ENCODE results near the gene IFRD2. TPM values are rescaled to one million over a fixed set of nuclear protein-coding genes. Genes with fewer than 3 reads are reported as not detected.
A peak's percentile ranks its signal among the peaks of the same experiment; 100 is the strongest.

Gene IFRD2
- total and polyA plus RNA-seq, 2 of the 13 experiments (the other 11 are each of a cell fraction or from before 2014, with no cell fraction given), result 32.8 to 96.1 TPM

- ATAC-seq (no peak), DNase-seq (ENCODE audit: low spot score) (no peak), FAIRE-seq (no peak)
- Histone ChIP-seq H3K79me2 (ENCODE audit: insufficient read depth, low read length) (peaks cover 33% of the 10 kb centered on the region), H3K27ac (ENCODE audit: extremely low read length, insufficient read depth, low read length) (peak overlapping the region; percentile 18), H3K36me3 (replicated peaks in 1 of 2; ENCODE audit: control insufficient read depth in 1 of 2, insufficient read depth in 2 of 2, low read length in 2 of 2) (peaks cover 14 to 30% of the 10 kb centered on the region in 2 experiments), H2AFZ (ENCODE audit: low read length) (no peak overlapping the region), H3K27me3 (ENCODE audit: control insufficient read depth in 1 of 2, insufficient read depth in 2 of 2, low read length in 2 of 2) (no peaks in the 10 kb centered on the region; a peak in 1 of 5 replicates), H3K9ac (ENCODE audit: insufficient read depth, low read depth, low read length) (0 out of 2 replicates have a peak overlapping the region, but pooled peaks have one; percentile 6), H3K4me3 (replicated peaks in 1 of 3; ENCODE audit: insufficient read depth in 1 of 3, low read depth in 2 of 3, low read length in 3 of 3) (no peak overlapping the region), H4K20me1 (ENCODE audit: insufficient read depth, low read length) (no peaks in the 10 kb centered on the region; the same call in 1 of the 2 replicates), H3K4me2 (ENCODE audit: low read depth, low read length) (no peak overlapping the region), H3K9me3 (ENCODE audit: low read length) (no peaks in the 10 kb centered on the region), H3K4me1 (ENCODE audit: insufficient read depth, low read length) (peaks cover 54% of the 10 kb centered on the region)
- BruUV-seq (replicated peaks), result no TSS peak
- ChIA-PET CTCF (ENCODE audit: low intra/inter-chr PET ratio, low total read pairs) (interaction anchor here (1.9 to 6.4 kb wide), 3 partner anchors 14 to 51 kb away, joined by 10 to 81 read pairs (median 63); no protein-coding TSS in a partner anchor), POLR2A (interaction anchor here (5.5 kb wide), 1 partner anchor 12 kb away, joined by 155 read pairs; no protein-coding TSS in a partner anchor)
- 94% methylated on average over 12 of the region's 31 CpGs for WGBS (ENCODE audit: low lambda C conversion rate)
- intact Hi-C loops (cut with micrococcal nuclease; ENCODE audit: unreplicated experiment), result loop anchor here (1.0 to 5.0 kb wide), 4 partner anchors 13 to 81 kb away; partner anchors contain the start of gene GNAT1
- in situ Hi-C loops (cut with HindIII; ENCODE audit: extremely low pct_ligation_motif_present, low pct_unique_long_range_greater_than_20kb), result loop anchor here (5.0 to 10.0 kb wide), 2 partner anchors 46 to 79 kb away; partner anchors contain the start of gene GNAT1
- TF ChIP-seq SP1 (IDR thresholded peaks at IDR 0.05) (no peak), SP1 (CRISPR knock-in tag; IDR thresholded peaks at IDR 0.05) (no peak), IKZF4 (CRISPR knock-in tag; IDR thresholded peaks at IDR 0.05; ENCODE audit: borderline replicate concordance, low read depth, not compliant biosample characterization) (no peak), ZNF792 (CRISPR knock-in tag; IDR thresholded peaks at IDR 0.05) (no peak), SP4 (CRISPR knock-in tag; IDR thresholded peaks at IDR 0.05) (no peak), ZNF549 (CRISPR knock-in tag; IDR thresholded peaks at IDR 0.05) (no peak), HCFC1 (IDR thresholded peaks at IDR 0.05; ENCODE audit: low read depth, low read length) (no peak), TAF1 (CRISPR knock-in tag; IDR thresholded peaks at IDR 0.05) (no peak), ZNF3 (CRISPR knock-in tag; IDR thresholded peaks at IDR 0.05) (no peak), RARA (CRISPR knock-in tag; IDR thresholded peaks at IDR 0.05) (no peak), CEBPZ (IDR thresholded peaks at IDR 0.05; ENCODE audit: low read length) (no peak), ZNF747 (CRISPR knock-in tag; IDR thresholded peaks at IDR 0.05; ENCODE audit: borderline replicate concordance) (no peak), PRDM4 (CRISPR knock-in tag; IDR thresholded peaks at IDR 0.05; ENCODE audit: borderline replicate concordance) (no peak), MED13 (CRISPR knock-in tag; IDR thresholded peaks at IDR 0.05) (no peak), ZNF547 (CRISPR knock-in tag; IDR thresholded peaks at IDR 0.05) (no peak), ZNF317 (CRISPR knock-in tag; IDR thresholded peaks at IDR 0.05) (no peak), ZNF768 (CRISPR knock-in tag; IDR thresholded peaks at IDR 0.05) (no peak)
- TF ChIP-seq, protein P1, sequence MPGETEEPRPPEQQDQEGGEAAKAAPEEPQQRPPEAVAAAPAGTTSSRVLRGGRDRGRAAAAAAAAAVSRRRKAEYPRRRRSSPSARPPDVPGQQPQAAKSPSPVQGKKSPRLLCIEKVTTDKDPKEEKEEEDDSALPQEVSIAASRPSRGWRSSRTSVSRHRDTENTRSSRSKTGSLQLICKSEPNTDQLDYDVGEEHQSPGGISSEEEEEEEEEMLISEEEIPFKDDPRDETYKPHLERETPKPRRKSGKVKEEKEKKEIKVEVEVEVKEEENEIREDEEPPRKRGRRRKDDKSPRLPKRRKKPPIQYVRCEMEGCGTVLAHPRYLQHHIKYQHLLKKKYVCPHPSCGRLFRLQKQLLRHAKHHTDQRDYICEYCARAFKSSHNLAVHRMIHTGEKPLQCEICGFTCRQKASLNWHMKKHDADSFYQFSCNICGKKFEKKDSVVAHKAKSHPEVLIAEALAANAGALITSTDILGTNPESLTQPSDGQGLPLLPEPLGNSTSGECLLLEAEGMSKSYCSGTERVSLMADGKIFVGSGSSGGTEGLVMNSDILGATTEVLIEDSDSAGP (CRISPR knock-in tag; IDR thresholded peaks at IDR 0.05; ENCODE audit: borderline replicate concordance), result no peak
These were observed 18.6 kb downstream of the IFRD2 start for GRCh38 chr3:50273689-50274065.

All from HepG2 (cell line).